Measurements from ENCODE around the gene DRD2.

Gene DRD2

GRCh38 chr11:113457784-113458183 is 17.4 kb downstream of the DRD2 start:
- no peak for DNase-seq
- in situ Hi-C loops (cut with HindIII; ENCODE audit: low pct_ligation_motif_present, low pct_unique_long_range_greater_than_20kb, low sequenced_read_pairs), result no loop called here

GRCh38 chr11:113454455-113454854 is 20.7 kb downstream of the DRD2 start:
- in situ Hi-C loops (cut with HindIII; ENCODE audit: low pct_ligation_motif_present, low pct_unique_long_range_greater_than_20kb, low sequenced_read_pairs), result no loop called here
- no peak for DNase-seq

GRCh38 chr11:113449743-113450142 is 25.5 kb downstream of the DRD2 start:
- in situ Hi-C loops (cut with HindIII; ENCODE audit: low pct_ligation_motif_present, low pct_unique_long_range_greater_than_20kb, low sequenced_read_pairs), result no loop called here
- no peak for DNase-seq

DNA sequence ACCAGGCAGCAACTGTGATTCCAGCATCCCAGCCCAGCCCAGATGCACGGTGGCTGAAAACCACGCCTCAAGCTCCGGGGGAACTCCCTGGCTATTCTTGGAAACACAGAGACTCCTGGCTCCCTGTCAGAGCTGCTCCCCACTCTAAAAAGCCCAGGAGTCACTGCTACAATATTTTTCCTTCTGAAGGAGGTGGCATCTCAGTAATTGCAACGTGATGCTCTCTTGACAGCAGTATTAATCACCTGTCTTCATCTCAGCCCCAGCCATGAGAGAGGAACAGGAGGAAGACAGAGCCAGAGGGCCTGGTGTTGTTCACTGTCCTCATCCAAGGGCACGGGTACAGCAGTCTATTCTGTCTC is 26.9 kb downstream of the DRD2 start:
- DNase-seq, result no peak
- in situ Hi-C loops (cut with HindIII; ENCODE audit: low pct_ligation_motif_present, low pct_unique_long_range_greater_than_20kb, low sequenced_read_pairs), result no loop called here

- in situ Hi-C loops (cut with HindIII; ENCODE audit: low pct_ligation_motif_present, low pct_unique_long_range_greater_than_20kb, low sequenced_read_pairs), result no loop called here
- DNase-seq, result no peak
Observed at GRCh38 chr11:113447621-113448315, 27.4 kb downstream of the DRD2 start.

GRCh38 chr11:113446938-113447337 is 28.3 kb downstream of the DRD2 start:
- in situ Hi-C loops (cut with HindIII; ENCODE audit: low pct_ligation_motif_present, low pct_unique_long_range_greater_than_20kb, low sequenced_read_pairs), result no loop called here
- DNase-seq, result no peak

- in situ Hi-C loops (cut with HindIII; ENCODE audit: low pct_ligation_motif_present, low pct_unique_long_range_greater_than_20kb, low sequenced_read_pairs), result no loop called here
- DNase-seq, result no peak
Observed at GRCh38 chr11:113446112-113446511, 29.1 kb downstream of the DRD2 start.

DNA sequence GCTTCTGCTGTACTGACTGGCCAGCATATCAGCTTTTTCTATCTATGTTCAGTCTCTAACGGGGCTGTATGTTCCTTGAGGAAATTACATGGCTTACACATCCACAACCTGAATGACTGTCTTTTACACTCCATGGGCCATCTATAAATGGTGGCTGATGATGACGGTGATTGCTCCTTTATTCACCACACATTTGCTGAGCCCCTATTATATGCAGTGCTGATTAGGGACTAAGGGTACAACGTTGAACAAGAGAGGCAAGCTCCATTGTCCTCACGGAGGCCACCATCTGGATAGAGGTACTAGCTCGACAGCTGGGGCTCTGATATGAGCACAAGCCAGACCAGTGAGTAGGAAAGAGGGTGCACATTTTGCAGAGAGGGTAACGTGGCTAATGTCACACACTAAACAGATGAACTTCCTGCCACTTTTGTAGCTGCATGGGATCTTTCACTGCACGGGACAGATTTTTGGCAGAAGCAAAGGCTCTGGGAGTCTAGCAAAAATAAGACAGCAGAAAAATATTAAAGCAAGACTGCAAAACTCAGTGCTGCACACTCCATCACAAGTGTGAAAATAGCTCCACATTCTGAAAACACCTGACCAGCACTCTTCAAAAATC is 30.6 kb downstream of the DRD2 start:
- no peak for DNase-seq
- in situ Hi-C loops (cut with HindIII; ENCODE audit: low pct_ligation_motif_present, low pct_unique_long_range_greater_than_20kb, low sequenced_read_pairs), result no loop called here

- in situ Hi-C loops (cut with HindIII; ENCODE audit: low pct_ligation_motif_present, low pct_unique_long_range_greater_than_20kb, low sequenced_read_pairs), result no loop called here
- DNase-seq, result no peak
Observed at GRCh38 chr11:113440816-113441215, 34.4 kb downstream of the DRD2 start.

- in situ Hi-C loops (cut with HindIII; ENCODE audit: low pct_ligation_motif_present, low pct_unique_long_range_greater_than_20kb, low sequenced_read_pairs), result no loop called here
- DNase-seq, result no peak
Observed at GRCh38 chr11:113436672-113437252, 38.4 kb downstream of the DRD2 start.

GRCh38 chr11:113435190-113435968 is 39.8 kb downstream of the DRD2 start:
- in situ Hi-C loops (cut with HindIII; ENCODE audit: low pct_ligation_motif_present, low pct_unique_long_range_greater_than_20kb, low sequenced_read_pairs), result no loop called here
- DNase-seq, result no peak

DNA sequence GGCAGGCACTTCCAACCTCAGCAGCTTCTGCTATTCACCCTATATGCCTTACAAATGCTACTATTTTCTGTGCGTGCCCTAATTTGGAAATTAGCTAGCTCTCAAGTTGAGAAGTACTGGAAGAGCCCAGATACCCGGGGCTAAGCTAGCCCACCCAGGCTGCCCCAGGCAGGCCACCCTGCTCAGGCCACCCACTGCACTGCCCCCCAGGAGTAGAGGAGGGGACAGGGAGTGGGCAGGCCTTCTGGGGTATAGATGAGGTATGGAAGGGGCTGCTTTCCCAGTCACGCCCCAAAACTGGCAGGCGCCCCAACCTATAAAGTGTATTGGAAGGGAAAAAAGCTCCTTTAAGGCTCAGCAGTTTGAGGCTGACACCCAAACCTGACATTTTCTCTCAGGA is 43.5 kb downstream of the DRD2 start:
- in situ Hi-C loops (cut with HindIII; ENCODE audit: low pct_ligation_motif_present, low pct_unique_long_range_greater_than_20kb, low sequenced_read_pairs), result no loop called here
- no peak for DNase-seq

DNA sequence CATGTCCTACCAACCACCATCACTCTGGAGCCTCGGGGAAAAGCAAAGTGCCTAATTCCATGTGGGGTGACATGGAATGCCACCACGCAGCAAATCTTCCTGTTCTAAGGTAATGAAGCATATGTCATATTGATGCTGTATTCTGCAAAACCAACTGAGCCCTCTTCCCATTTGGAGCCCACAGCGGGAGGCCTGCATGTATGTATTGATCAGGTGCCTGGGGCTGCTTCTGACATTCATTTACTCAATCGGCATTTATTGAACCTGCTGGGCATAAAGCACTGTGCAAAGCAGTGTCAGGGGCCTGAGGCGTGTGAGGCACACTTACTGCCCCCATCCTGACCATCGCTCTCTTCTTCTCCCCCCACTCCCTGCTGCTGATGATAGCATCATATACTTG is 48.5 kb downstream of the DRD2 start:
- in situ Hi-C loops (cut with HindIII; ENCODE audit: low pct_ligation_motif_present, low pct_unique_long_range_greater_than_20kb, low sequenced_read_pairs), result no loop called here
- no peak for DNase-seq

- in situ Hi-C loops (cut with HindIII; ENCODE audit: low pct_ligation_motif_present, low pct_unique_long_range_greater_than_20kb, low sequenced_read_pairs), result no loop called here
- DNase-seq, result no peak
Observed at GRCh38 chr11:113420808-113421207, 54.4 kb downstream of the DRD2 start.

DNA sequence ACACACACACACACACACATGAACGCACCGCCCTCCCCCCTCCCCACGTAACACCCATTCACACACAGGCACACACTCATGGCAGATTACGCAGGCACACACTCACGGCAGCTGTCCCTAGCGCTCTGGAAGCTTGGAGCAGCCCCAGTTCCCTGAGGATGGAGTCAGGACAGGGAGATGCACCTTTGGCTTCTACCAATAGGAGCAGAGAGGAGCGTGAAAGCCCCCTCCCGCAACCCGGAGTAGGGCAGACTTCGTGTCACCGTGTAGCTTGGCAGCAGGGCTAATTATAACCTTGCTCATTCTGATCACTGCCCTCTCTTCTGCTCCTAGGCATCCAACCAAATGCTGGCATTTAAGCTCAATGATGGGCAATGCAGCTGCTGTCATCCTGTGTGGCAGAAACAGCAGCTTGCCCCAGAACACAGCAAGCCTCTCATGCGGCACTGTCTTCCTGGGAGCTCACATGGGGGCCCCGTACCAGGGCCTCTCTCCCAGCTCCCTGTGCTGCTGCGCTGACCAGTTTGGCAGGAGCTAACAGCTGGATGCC is 55.7 kb downstream of the DRD2 start:
- DNase-seq, result no peak
- in situ Hi-C loops (cut with HindIII; ENCODE audit: low pct_ligation_motif_present, low pct_unique_long_range_greater_than_20kb, low sequenced_read_pairs), result no loop called here

- in situ Hi-C loops (cut with HindIII; ENCODE audit: low pct_ligation_motif_present, low pct_unique_long_range_greater_than_20kb, low sequenced_read_pairs), result no loop called here
- DNase-seq, result no peak
Observed at GRCh38 chr11:113417428-113417827, 57.8 kb downstream of the DRD2 start.

DNA sequence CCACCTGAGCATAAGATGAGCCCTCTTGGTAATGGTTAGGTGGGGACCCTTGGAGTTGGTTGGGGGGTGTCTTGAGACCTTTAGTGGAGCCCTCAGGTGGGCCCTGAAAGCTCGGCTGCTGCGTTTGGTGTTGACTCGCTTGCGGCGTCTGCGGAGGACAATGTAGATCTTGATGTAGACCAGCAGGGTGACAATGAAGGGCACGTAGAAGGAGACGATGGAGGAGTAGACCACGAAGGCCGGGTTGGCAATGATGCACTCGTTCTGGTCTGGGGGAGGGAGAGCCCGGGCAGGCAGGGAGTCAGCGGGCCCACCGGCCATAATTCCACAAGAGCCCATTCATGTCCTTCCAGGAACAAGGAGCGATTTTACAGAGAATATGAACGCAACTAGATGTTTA is 59.9 kb downstream of the DRD2 start:
- in situ Hi-C loops (cut with HindIII; ENCODE audit: low pct_ligation_motif_present, low pct_unique_long_range_greater_than_20kb, low sequenced_read_pairs), result no loop called here
- DNase-seq, result no peak

- no peak for DNase-seq
- in situ Hi-C loops (cut with HindIII; ENCODE audit: low pct_ligation_motif_present, low pct_unique_long_range_greater_than_20kb, low sequenced_read_pairs), result no loop called here
Observed at GRCh38 chr11:113412675-113413074, 62.5 kb downstream of the DRD2 start.

- no peak for DNase-seq
Observed at GRCh38 chr11:113411536-113411935, 63.7 kb downstream of the DRD2 start.

More at GRCh38 chr11:113411536-113411935, 63.7 kb downstream of the DRD2 start:
- in situ Hi-C loops (cut with HindIII; ENCODE audit: low pct_ligation_motif_present, low pct_unique_long_range_greater_than_20kb, low sequenced_read_pairs), result no loop called here
